NCI-H1417 treated with DMSO at 0.1 percent for 48 hours (cell line): Measurements from ENCODE around the gene ELAVL3.
"Not testable (repeated sequence)": the region's sequence is repeated elsewhere in the genome, so short reads cannot be mapped to it uniquely, and the experiment has no call there.

Source experiments
- DNase-seq: peaks from one replicate; lab custom pipeline; 2025; lab: John Stamatoyannopoulos, UW

ELAVL3 gene

DNA sequence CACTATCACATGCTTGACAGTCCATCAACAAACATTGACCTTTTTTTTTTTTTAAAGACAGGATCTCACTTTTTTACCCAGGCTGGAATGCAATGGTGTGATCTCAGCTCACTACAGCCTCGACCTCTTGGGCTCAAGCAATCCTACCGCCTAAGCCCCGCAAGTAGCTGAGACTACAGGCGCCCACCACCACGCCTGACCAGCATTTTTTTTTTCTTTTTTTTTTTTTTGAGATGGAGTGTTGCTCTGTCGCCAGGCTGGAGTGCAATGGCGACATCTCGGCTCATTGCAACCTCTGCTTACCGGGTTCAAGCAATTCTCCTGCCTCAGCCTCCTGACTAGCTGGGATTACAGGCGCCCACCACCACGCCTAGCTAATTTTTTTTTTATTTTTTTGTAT, 21.9 kb downstream of the ELAVL3 start:
- not testable (repeated sequence) for DNase-seq

GRCh38 chr19:11458236-11458900, 22.5 kb downstream of the ELAVL3 start:
- no peak for DNase-seq

- no peak for DNase-seq
Measured at GRCh38 chr19:11457831-11458230, 23.0 kb downstream of the ELAVL3 start.

- DNase-seq: no peak
Measured at GRCh38 chr19:11457115-11457514, 23.7 kb downstream of the ELAVL3 start.

- no peak for DNase-seq
Measured at GRCh38 chr19:11456659-11457058, 24.2 kb downstream of the ELAVL3 start.

DNA sequence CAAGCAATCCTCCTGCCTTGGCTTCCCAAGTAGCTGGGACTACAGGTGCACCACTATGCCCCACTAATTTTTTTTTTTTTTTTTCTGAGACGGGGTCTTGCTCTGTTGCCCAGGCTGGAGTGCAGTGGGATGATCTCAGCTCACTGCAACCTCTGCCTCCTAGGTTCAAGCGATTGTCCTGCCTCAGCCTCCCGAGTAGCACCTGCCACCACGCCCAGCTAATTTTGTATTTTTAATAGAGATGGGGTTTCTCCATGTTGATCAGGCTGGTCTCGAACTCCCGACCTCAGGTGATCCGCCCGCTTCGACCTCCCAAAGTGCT, 25.7 kb downstream of the ELAVL3 start:
- DNase-seq: not testable (repeated sequence)

DNA sequence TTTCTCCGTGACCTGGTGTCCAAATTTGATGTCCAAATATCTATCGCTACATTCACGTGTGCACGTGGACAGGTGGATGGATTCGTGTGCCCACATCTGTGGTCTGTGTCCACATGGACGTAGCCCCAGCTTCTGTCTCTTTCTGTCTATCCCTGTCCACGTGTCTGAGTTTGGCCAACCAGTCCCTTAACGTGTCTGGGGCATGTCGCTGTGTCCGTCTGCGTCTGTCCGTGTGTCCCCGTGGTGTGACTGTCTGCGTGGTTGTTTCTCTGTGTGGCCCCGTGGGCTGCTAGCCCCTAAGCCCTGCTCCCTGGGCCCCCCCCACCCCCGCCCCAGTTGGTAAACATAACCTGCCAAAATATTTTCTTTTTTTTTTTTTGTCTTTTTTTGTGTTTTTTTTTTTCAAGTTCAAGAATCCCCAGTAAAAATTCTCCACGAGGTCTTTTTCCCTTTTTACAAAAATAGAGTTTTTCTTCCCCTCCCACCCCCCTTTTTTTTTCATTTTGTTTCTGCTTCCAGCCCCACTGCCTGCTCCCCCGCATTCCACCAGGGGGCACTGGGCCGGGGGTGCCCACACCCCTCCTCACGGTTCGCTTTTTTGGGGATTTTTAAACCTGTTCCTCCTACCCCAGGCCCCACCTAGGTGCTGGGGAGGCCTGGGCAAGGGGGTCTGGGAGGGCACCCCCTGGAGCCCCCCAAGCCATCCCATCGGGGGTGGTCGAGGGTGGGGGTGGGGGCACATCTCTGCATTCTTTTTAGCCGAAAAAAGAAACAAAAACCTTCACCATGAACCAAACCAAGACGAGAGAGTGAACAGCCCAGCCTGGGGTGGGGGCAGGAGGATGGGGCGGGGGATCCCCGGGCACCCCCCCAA, 27.1 kb downstream of the ELAVL3 start:
- no peak for DNase-seq

- DNase-seq: no peak
Measured at GRCh38 chr19:11452620-11453310, 28.1 kb downstream of the ELAVL3 start.

GRCh38 chr19:11451871-11452619, 28.8 kb downstream of the ELAVL3 start:
- no peak for DNase-seq

GRCh38 chr19:11451327-11451870, 29.4 kb downstream of the ELAVL3 start:
- DNase-seq: no peak

GRCh38 chr19:11450570-11451326, 30.1 kb downstream of the ELAVL3 start:
- no peak for DNase-seq

- DNase-seq: no peak
Measured at GRCh38 chr19:11448923-11449554, 31.8 kb downstream of the ELAVL3 start.

DNA sequence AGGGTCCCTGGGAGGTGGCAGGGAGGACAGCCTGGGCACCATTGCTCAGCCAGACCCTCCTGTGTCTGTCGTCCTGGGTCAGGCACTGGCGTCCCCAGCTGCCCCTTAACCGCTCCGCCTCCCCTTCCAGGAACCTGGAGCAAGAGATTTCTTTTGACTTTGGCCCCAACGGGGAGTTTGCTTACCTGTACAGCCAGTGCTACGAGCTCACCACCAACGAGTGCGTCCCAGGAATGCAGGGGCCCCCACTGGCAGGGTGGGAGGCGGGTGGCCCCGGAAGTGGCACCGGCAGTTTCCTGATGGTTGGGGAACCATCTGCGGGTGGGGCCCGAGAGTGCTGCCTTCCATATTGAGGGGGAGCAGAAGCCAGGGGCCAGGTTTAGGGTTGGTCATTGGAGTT, 32.4 kb downstream of the ELAVL3 start:
- DNase-seq: no peak

- no peak for DNase-seq
Measured at GRCh38 chr19:11447347-11448262, 33.2 kb downstream of the ELAVL3 start.

- no peak for DNase-seq
Measured at GRCh38 chr19:11446652-11447301, 34.1 kb downstream of the ELAVL3 start.

- no peak for DNase-seq
Measured at GRCh38 chr19:11446271-11446651, 34.6 kb downstream of the ELAVL3 start.

DNA sequence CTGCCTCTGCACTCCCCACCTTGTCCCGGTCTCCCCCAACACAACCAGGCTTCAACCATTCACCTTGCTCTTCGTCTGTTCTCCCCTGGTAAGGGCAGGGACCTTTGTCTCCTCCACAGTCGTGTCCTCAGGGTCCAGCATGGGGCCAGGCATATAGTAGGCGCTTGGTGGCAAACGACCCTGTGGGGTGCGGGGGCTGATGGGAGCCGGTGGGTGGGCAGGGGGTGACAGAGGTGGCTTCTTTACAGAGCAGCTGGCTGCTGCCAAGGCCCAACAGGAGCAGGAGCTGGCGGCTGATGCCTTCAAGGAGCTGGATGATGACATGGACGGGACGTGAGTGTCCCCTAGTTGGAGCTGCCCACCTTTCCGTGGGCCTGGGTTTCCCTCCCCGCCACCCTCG, 35.7 kb downstream of the ELAVL3 start:
- DNase-seq: no peak

GRCh38 chr19:11444059-11444458, 36.8 kb downstream of the ELAVL3 start:
- DNase-seq: no peak

DNA sequence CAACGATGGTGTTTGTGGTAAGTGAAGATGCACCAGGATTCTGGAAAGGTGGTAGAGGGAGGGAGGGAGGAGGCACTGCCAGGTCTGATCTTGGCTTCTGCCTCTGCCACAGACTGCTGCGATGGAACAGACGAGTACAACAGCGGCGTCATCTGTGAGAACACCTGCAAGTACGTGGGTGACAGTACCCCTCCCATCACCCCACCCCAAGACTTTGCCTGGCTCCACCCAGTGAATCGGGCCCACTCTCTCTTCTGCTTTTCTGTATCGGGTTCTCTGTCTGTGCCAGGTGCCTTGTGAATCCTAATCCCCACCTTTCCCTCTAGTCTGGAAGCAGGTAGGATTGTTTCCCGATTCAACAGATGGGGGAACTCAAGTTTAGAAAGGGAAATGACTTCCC, 42.9 kb downstream of the ELAVL3 start:
- DNase-seq: no peak
